Measurements from ENCODE around the gene ZSCAN21. TPM values are rescaled to one million over a fixed set of nuclear protein-coding genes. Genes with fewer than 3 reads are reported as not detected.

The ZSCAN21 gene
- total RNA-seq, 2 experiments from 2014 or later: 2.0 to 2.7 TPM

DNA sequence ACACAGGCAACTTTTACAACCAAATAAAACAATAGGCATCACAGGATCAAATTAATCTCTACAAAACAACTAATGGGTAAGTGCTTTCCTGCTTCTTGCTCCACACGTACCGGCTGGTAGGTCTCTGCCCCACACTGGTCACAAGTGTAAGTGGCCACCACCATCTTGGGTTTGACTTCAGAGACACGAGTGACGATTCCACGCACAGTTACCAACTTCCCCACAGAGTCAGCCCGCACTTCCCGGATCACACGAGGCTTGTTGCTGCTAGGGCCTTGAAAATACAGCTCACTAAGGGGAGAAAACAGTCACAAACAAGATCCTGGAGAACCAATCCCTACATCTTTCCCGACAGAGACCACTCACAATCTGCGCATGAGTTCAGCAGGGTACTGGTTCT, 49.3 kb downstream of the ZSCAN21 start:
- TF ChIP-seq, protein P1, sequence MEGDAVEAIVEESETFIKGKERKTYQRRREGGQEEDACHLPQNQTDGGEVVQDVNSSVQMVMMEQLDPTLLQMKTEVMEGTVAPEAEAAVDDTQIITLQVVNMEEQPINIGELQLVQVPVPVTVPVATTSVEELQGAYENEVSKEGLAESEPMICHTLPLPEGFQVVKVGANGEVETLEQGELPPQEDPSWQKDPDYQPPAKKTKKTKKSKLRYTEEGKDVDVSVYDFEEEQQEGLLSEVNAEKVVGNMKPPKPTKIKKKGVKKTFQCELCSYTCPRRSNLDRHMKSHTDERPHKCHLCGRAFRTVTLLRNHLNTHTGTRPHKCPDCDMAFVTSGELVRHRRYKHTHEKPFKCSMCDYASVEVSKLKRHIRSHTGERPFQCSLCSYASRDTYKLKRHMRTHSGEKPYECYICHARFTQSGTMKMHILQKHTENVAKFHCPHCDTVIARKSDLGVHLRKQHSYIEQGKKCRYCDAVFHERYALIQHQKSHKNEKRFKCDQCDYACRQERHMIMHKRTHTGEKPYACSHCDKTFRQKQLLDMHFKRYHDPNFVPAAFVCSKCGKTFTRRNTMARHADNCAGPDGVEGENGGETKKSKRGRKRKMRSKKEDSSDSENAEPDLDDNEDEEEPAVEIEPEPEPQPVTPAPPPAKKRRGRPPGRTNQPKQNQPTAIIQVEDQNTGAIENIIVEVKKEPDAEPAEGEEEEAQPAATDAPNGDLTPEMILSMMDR (IDR thresholded peaks at IDR 0.05): no peak
- Histone ChIP-seq H3K27ac (ENCODE audit: low read depth in 1 of 2, low read length in 2 of 2) (peak overlapping the region; percentile 26 to 33), H3K4me3 (ENCODE audit: low read length) (no peak overlapping the region), H3K27me3 (ENCODE audit: control insufficient read depth in 1 of 2, insufficient read depth in 2 of 2, low read length in 2 of 2) (no peaks in the 10 kb centered on the region), H3K36me3 (ENCODE audit: insufficient read depth, low read length) (peaks cover 62% of the 10 kb centered on the region), H3K4me1 (ENCODE audit: insufficient read depth, low read length) (peaks cover 40% of the 10 kb centered on the region), H3K9me3 (ENCODE audit: control insufficient read depth in 1 of 2, insufficient read depth in 1 of 2, low read length in 2 of 2) (no peaks in the 10 kb centered on the region)
- ChIA-PET CTCF (no interaction called here), POLR2A (interaction anchor here (3.3 to 3.7 kb wide), 2 partner anchors 10 to 21 kb away, joined by 46 to 50 read pairs; partner anchors contain the start of genes CNPY4, COPS6 and TAF6)
- peaks cover 77% of the 10 kb centered on the region for H3K36me3 Mint-ChIP-seq (ENCODE audit: low read depth)
- DNase-seq (no peak), ATAC-seq (ENCODE audit: poor library complexity) (no peak)
- no peaks in the 10 kb centered on the region for H3K9me3 Mint-ChIP-seq
- intact Hi-C loops (cut with DNase I, micrococcal nuclease): loop anchor here in 1 of 2 experiments (2.0 kb wide), 1 partner anchor 16 kb away; no protein-coding TSS in a partner anchor
- peak overlapping the region; percentile 98 for H3K4me3 Mint-ChIP-seq
- H3K27me3 Mint-ChIP-seq: no peaks in the 10 kb centered on the region
- H3K4me1 Mint-ChIP-seq (ENCODE audit: low read depth): peaks cover 47% of the 10 kb centered on the region
- H3K27ac Mint-ChIP-seq: peak overlapping the region; percentile 98

DNA sequence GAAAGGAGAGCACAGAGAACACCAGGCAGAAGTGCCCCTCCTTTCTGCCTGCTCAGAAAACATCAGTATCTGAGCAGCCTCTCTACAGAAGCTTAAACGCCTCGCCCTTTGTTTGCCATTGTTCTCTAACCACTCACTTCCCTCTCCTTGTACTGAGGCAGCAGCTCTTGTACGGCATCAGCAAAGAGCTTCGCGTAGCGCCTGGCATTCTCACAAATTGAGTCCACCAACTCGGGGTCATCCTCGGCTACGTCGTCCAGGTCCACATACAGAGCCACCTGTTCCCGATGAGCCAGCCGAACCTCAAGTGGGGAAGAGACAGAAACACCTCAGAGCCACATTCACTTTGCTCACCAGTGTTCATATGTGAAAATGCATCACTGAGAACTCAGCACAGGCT, 49.9 kb downstream of the ZSCAN21 start:
- Histone ChIP-seq H3K27ac (ENCODE audit: low read depth in 1 of 2, low read length in 2 of 2) (peak overlapping the region; percentile 90 to 95), H3K4me3 (ENCODE audit: low read length) (peak overlapping the region; percentile 97), H3K27me3 (ENCODE audit: control insufficient read depth in 1 of 2, insufficient read depth in 2 of 2, low read length in 2 of 2) (no peaks in the 10 kb centered on the region), H3K36me3 (ENCODE audit: insufficient read depth, low read length) (peaks cover 59% of the 10 kb centered on the region), H3K9me3 (ENCODE audit: control insufficient read depth in 1 of 2, insufficient read depth in 1 of 2, low read length in 2 of 2) (no peaks in the 10 kb centered on the region), H3K4me1 (ENCODE audit: insufficient read depth, low read length) (peaks cover 38% of the 10 kb centered on the region)
- ChIA-PET CTCF (interaction anchor here (1.3 kb wide), 1 partner anchor 31 kb away, joined by 7 read pairs; no protein-coding TSS in a partner anchor), POLR2A (interaction anchor here (1.2 to 3.7 kb wide), 4 partner anchors 10 to 50 kb away, joined by 3 to 50 read pairs (median 31); partner anchors contain the start of genes CNPY4, COPS6, TAF6 and ZSCAN21)
- no peaks in the 10 kb centered on the region for H3K9me3 Mint-ChIP-seq
- peaks cover 72% of the 10 kb centered on the region for H3K36me3 Mint-ChIP-seq (ENCODE audit: low read depth)
- ATAC-seq (ENCODE audit: poor library complexity): no peak
- peak overlapping the region; percentile 98 for H3K27ac Mint-ChIP-seq
- H3K4me3 Mint-ChIP-seq: peak overlapping the region; percentile 98
- no peaks in the 10 kb centered on the region for H3K27me3 Mint-ChIP-seq
- intact Hi-C loops (cut with DNase I, micrococcal nuclease): loop anchor here in 1 of 2 experiments (2.0 kb wide), 1 partner anchor 17 kb away; no protein-coding TSS in a partner anchor
- TF ChIP-seq, protein P1 (IDR thresholded peaks at IDR 0.05): no peak
- no peak for DNase-seq
- H3K4me1 Mint-ChIP-seq (ENCODE audit: low read depth): peaks cover 47% of the 10 kb centered on the region

DNA sequence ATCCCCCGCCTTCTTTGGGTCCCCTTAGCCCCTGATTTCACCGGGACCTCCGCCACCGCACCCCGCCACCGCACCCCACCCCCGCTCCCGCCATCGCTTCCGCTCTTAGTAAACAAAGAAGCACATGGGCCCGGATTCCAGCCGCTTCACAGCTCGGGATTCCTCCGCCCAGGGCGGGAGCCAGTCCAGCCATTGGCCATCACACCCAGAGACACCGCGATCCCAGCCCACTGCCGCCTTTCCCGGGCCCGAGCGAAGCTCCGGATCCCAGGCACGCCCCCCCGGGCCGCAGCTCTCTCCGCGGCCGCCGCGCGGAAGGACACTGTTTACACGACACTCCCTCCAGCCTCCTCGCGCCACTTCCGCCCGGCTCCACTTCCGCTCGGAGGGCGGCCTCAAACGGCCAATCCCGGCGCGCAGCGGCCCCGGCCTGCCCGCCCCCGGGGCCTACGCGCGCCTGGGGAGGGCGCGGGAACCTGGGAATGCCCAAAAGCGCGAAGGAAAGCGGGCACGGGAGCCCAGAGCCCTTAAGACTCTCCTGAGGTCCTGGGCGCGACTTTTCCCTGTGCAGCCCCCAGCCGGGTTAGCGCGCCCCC, 50.9 kb downstream of the ZSCAN21 start:
- Histone ChIP-seq H3K4me3 (ENCODE audit: low read length) (peak overlapping the region; percentile 97), H3K36me3 (ENCODE audit: insufficient read depth, low read length) (peaks cover 53% of the 10 kb centered on the region), H3K9me3 (ENCODE audit: control insufficient read depth in 1 of 2, insufficient read depth in 1 of 2, low read length in 2 of 2) (no peaks in the 10 kb centered on the region), H3K27me3 (ENCODE audit: control insufficient read depth in 1 of 2, insufficient read depth in 2 of 2, low read length in 2 of 2) (no peaks in the 10 kb centered on the region), H3K27ac (ENCODE audit: low read depth in 1 of 2, low read length in 2 of 2) (peak overlapping the region; percentile 90 to 95), H3K4me1 (ENCODE audit: insufficient read depth, low read length) (peaks cover 38% of the 10 kb centered on the region)
- Mint-ChIP-seq H3K27me3 (no peaks in the 10 kb centered on the region), H3K27ac (peak overlapping the region; percentile 98), H3K4me1 (ENCODE audit: low read depth) (peaks cover 47% of the 10 kb centered on the region), H3K9me3 (no peaks in the 10 kb centered on the region), H3K36me3 (ENCODE audit: low read depth) (peaks cover 64% of the 10 kb centered on the region), H3K4me3 (peak overlapping the region; percentile 98)
- intact Hi-C loops (cut with DNase I, micrococcal nuclease): loop anchor here (1.0 to 2.0 kb wide), 6 partner anchors 11 to 50 kb away; partner anchors contain the start of genes CNPY4 (in 2 of the 2), MBLAC1 (in 2 of the 2), TAF6 (in 2 of the 2) and ZNF3 (in 1 of the 2)
- TF ChIP-seq, protein P1 (IDR thresholded peaks at IDR 0.05): no peak
- ATAC-seq (ENCODE audit: poor library complexity) (peak; percentile 72), DNase-seq (peak; percentile 70 to 95 (median 82))
- ChIA-PET POLR2A (interaction anchor here (0.6 to 3.7 kb wide), 29 partner anchors 8 to 959 kb away, joined by 3 to 58 read pairs (median 5); partner anchors contain the start of genes CNPY4, COPS6, FBXO24 and GPC2), CTCF (interaction anchor here (0.8 to 3.2 kb wide), 4 partner anchors 17 to 464 kb away, joined by 3 to 14 read pairs (median 6); partner anchors contain the start of gene MBLAC1)

Data from CD4-positive, alpha-beta T cell (primary cell).